ENCODE results near the gene HOXA11.
A peak's percentile ranks its signal among the peaks of the same experiment; 100 is the strongest.

The HOXA11 gene

GRCh38 chr7:27151341-27151930 lies 33.6 kb downstream of the HOXA11 start:
- Histone ChIP-seq H3K27me3 (ENCODE audit: control insufficient read depth in 2 of 2, insufficient read depth in 2 of 2, low read length in 2 of 2) (peaks cover 7 to 14% of the 10 kb centered on the region in 2 donors), H3K36me3 (ENCODE audit: control insufficient read depth in 2 of 2, insufficient read depth in 2 of 2, low read length in 2 of 2) (peaks cover 0 to 2% of the 10 kb centered on the region in 2 donors), H3K9me3 (ENCODE audit: control insufficient read depth in 2 of 2, low read length in 2 of 2) (no peaks in the 10 kb centered on the region), H3K9ac (ENCODE audit: low read depth in 1 of 2, low read length in 2 of 2) (peak overlapping the region; percentile 86 to 96), H3K4me1 (ENCODE audit: control insufficient read depth in 2 of 2, insufficient read depth in 2 of 2, low read length in 2 of 2) (peaks cover 50 to 56% of the 10 kb centered on the region in 2 donors), H3K4me3 (ENCODE audit: low read length in 2 of 2) (peak overlapping the region; percentile 82 to 97), H3K27ac (ENCODE audit: low read depth in 2 of 2, low read length in 2 of 2) (peak overlapping the region; percentile 93 to 99)

GRCh38 chr7:27150568-27151340 lies 34.3 kb downstream of the HOXA11 start:
- no peaks in the 10 kb centered on the region for H3K9me3 ChIP-seq (ENCODE audit: control insufficient read depth in 2 of 2, low read length in 2 of 2)
- H3K27me3 ChIP-seq (ENCODE audit: control insufficient read depth in 2 of 2, insufficient read depth in 2 of 2, low read length in 2 of 2): peaks cover 7 to 14% of the 10 kb centered on the region in 2 donors
- peak overlapping the region; percentile 82 to 97 for H3K4me3 ChIP-seq (ENCODE audit: low read length in 2 of 2)
- H3K4me1 ChIP-seq (ENCODE audit: control insufficient read depth in 2 of 2, insufficient read depth in 2 of 2, low read length in 2 of 2): peaks cover 54 to 63% of the 10 kb centered on the region in 2 donors
- H3K27ac ChIP-seq (ENCODE audit: low read depth in 2 of 2, low read length in 2 of 2): peak overlapping the region; percentile 93 to 99
- peak overlapping the region; percentile 86 to 96 for H3K9ac ChIP-seq (ENCODE audit: low read depth in 1 of 2, low read length in 2 of 2)
- H3K36me3 ChIP-seq (ENCODE audit: control insufficient read depth in 2 of 2, insufficient read depth in 2 of 2, low read length in 2 of 2): peaks cover 0 to 5% of the 10 kb centered on the region in 2 donors

DNA sequence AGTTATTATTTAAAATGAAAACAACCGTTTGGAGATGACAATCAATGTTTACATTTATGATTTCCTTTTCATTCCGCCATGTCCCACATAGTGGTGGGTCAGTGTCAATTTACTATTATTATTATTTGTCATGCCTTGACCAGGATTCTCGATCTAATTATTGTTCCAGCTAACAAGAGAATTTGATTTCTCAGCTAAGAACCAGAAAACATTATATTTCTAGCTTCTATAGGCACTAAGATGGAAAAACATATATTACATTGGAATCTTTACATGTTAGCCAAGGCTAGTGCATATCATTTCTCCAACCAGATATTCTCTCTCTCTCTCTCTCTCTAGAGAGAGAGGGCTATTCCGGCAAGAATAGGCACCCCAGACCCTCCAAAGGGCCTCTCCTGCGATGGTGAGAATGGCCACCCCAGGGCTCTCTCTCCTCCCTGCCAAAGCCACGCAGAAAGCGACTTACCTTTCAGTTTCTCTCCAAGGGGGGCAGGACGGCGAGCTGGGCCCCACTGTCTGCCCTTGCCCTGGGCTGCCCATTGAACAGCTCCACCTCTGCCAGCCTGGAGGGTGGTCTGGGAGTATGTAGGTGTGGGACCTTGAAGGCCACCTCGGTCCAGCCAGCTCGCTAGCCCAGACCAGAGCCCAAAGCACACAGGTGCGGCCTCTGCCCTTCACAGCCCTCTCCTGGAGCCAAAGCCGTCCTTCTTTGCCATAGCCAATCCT lies 35.0 kb downstream of the HOXA11 start:
- Histone ChIP-seq H3K9ac (ENCODE audit: low read depth in 1 of 2, low read length in 2 of 2) (peak overlapping the region; percentile 65 to 86), H3K4me3 (ENCODE audit: low read length in 2 of 2) (peak overlapping the region; percentile 82 to 97), H3K9me3 (ENCODE audit: control insufficient read depth in 2 of 2, low read length in 2 of 2) (no peaks in the 10 kb centered on the region), H3K27ac (ENCODE audit: low read depth in 2 of 2, low read length in 2 of 2) (peak overlapping the region; percentile 93 to 99), H3K36me3 (ENCODE audit: control insufficient read depth in 2 of 2, insufficient read depth in 2 of 2, low read length in 2 of 2) (peaks cover 2 to 6% of the 10 kb centered on the region in 2 donors), H3K27me3 (ENCODE audit: control insufficient read depth in 2 of 2, insufficient read depth in 2 of 2, low read length in 2 of 2) (peaks cover 7 to 14% of the 10 kb centered on the region in 2 donors), H3K4me1 (ENCODE audit: control insufficient read depth in 2 of 2, insufficient read depth in 2 of 2, low read length in 2 of 2) (peaks cover 51 to 64% of the 10 kb centered on the region in 2 donors)

DNA sequence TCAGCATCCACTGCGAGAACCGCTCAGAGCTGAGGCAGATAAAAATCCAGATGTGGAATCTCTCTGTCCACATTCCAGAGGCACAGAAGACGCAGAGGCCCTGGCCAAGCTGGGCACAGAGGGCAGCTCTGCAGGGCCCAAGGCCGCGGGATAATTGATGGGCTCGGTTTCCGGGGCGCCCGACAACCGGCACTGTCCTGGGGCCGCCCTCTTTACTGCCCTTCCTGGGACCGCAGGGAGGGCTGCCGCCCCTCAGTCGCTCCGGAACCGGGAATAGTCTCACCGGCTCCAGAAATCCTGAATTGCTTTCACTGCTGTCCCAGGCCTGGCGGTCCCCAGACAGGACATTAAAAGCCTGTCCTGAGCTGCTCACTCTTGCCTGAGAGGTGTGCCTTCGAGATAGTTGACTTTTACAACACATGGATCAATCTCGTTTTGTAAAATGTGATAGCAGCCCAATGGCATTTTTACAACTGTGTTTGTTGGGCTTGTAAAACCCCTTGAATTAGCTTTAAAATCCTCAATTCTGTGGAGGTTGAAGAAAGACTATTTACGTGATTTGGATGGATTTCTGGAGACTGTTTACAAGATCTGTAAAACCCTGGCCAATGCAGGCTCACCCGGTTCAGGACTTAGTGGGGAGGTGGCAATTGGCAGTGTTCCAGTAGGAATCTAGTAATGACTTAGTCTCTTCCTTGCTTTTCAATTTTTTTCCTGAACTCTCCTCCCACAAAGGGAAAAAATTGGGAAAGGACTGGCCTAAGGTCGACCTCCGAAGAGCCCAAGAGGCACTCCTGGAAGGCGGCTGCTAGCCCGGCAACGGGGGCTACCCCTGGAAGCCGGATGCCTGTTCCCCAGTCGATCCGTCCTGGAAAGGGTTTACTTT lies 36.0 kb downstream of the HOXA11 start:
- Histone ChIP-seq H3K36me3 (ENCODE audit: control insufficient read depth in 2 of 2, insufficient read depth in 2 of 2, low read length in 2 of 2) (peaks cover 5 to 9% of the 10 kb centered on the region in 2 donors), H3K4me3 (ENCODE audit: low read length in 2 of 2) (peak overlapping the region; percentile 61 to 82), H3K9ac (ENCODE audit: low read depth in 1 of 2, low read length in 2 of 2) (peak overlapping the region; percentile 75 to 86), H3K9me3 (ENCODE audit: control insufficient read depth in 2 of 2, low read length in 2 of 2) (no peaks in the 10 kb centered on the region), H3K27ac (ENCODE audit: low read depth in 2 of 2, low read length in 2 of 2) (peak overlapping the region; percentile 93 to 99), H3K27me3 (ENCODE audit: control insufficient read depth in 2 of 2, insufficient read depth in 2 of 2, low read length in 2 of 2) (peaks cover 7% of the 10 kb centered on the region in 2 donors), H3K4me1 (ENCODE audit: control insufficient read depth in 2 of 2, insufficient read depth in 2 of 2, low read length in 2 of 2) (peaks cover 51 to 66% of the 10 kb centered on the region in 2 donors)

DNA sequence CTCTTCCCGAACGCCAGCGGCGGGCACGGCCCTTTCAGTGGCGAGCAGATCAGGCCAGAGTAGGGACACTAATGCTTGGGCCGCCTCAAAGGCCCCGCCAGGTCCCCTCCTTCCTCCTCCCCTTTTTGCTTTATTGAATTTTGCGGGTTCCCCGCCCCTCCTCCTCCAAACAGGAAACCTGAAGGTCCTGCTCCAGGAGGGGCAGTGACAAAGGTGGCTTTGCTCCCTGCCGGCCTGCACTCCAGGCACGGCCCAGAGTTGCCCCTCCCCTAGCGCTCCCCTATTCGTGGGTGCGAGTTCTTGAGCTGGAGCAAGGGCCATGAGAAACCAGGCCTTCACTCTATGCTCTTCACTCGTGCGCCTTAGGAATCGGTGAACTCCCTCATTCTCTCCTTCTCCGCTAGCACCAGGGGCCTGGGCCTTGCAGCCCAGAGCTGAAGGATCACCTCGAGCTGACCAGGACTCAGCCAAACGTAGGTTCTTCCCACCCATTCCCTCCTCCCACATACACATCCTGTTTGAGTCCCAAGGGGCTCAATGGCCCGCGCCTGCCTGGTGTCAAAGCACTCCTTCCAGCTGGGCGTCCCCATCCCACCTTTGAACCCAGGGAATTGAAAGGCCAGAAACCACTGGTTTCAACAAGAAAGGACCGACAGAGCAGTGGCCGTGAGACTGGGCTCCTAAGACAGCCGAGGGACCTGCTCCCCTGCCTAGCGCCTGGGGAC lies 36.8 kb downstream of the HOXA11 start:
- H3K36me3 ChIP-seq (ENCODE audit: control insufficient read depth in 2 of 2, insufficient read depth in 2 of 2, low read length in 2 of 2): peaks cover 5 to 9% of the 10 kb centered on the region in 2 donors
- peak overlapping the region; percentile 75 to 86 for H3K9ac ChIP-seq (ENCODE audit: low read depth in 1 of 2, low read length in 2 of 2)
- H3K27me3 ChIP-seq (ENCODE audit: control insufficient read depth in 2 of 2, insufficient read depth in 2 of 2, low read length in 2 of 2): peaks cover 7% of the 10 kb centered on the region in 2 donors
- H3K4me3 ChIP-seq (ENCODE audit: low read length in 2 of 2): peak overlapping the region; percentile 61 to 82
- H3K9me3 ChIP-seq (ENCODE audit: control insufficient read depth in 2 of 2, low read length in 2 of 2): no peaks in the 10 kb centered on the region
- H3K4me1 ChIP-seq (ENCODE audit: control insufficient read depth in 2 of 2, insufficient read depth in 2 of 2, low read length in 2 of 2): peaks cover 48 to 65% of the 10 kb centered on the region in 2 donors
- peak overlapping the region; percentile 93 to 99 for H3K27ac ChIP-seq (ENCODE audit: low read depth in 2 of 2, low read length in 2 of 2)

- no peaks in the 10 kb centered on the region for H3K9me3 ChIP-seq (ENCODE audit: control insufficient read depth in 2 of 2, low read length in 2 of 2)
- peak within 1 kb of the TSS; percentile 93 to 99 for H3K27ac ChIP-seq (ENCODE audit: low read depth in 2 of 2, low read length in 2 of 2)
- H3K36me3 ChIP-seq (ENCODE audit: control insufficient read depth in 2 of 2, insufficient read depth in 2 of 2, low read length in 2 of 2): peaks cover 5 to 9% of the 10 kb centered on the region in 2 donors
- H3K4me1 ChIP-seq (ENCODE audit: control insufficient read depth in 2 of 2, insufficient read depth in 2 of 2, low read length in 2 of 2): peaks cover 46 to 63% of the 10 kb centered on the region in 2 donors
- H3K9ac ChIP-seq (ENCODE audit: low read depth in 1 of 2, low read length in 2 of 2): peak within 1 kb of the TSS; percentile 75 to 86
- peaks cover 4 to 7% of the 10 kb centered on the region in 2 donors for H3K27me3 ChIP-seq (ENCODE audit: control insufficient read depth in 2 of 2, insufficient read depth in 2 of 2, low read length in 2 of 2)
- H3K4me3 ChIP-seq (ENCODE audit: low read length in 2 of 2): peak within 1 kb of the TSS; percentile 63 to 82
Observed at GRCh38 chr7:27147199-27148030, 37.6 kb downstream of the HOXA11 start, which contains the start of gene HOXA6. Gene HOXA6 (minus strand): TSS chr7:27147774. CDS start chr7:27147749, 25 bp downstream.

- H3K4me3 ChIP-seq (ENCODE audit: low read length in 2 of 2): peak overlapping the region; percentile 63 to 69
- H3K9ac ChIP-seq (ENCODE audit: low read depth in 1 of 2, low read length in 2 of 2): peak overlapping the region; percentile 75 to 86
Observed at GRCh38 chr7:27146491-27147198, 38.4 kb downstream of the HOXA11 start.

GRCh38 chr7:27145914-27146412 lies 39.1 kb downstream of the HOXA11 start:
- Histone ChIP-seq H3K9ac (ENCODE audit: low read depth in 1 of 2, low read length in 2 of 2) (peak overlapping the region; percentile 47 to 86), H3K36me3 (ENCODE audit: control insufficient read depth in 2 of 2, insufficient read depth in 2 of 2, low read length in 2 of 2) (peaks cover 5 to 9% of the 10 kb centered on the region in 2 donors), H3K4me3 (ENCODE audit: low read length in 2 of 2) (peak overlapping the region; percentile 56 to 63), H3K9me3 (ENCODE audit: control insufficient read depth in 2 of 2, low read length in 2 of 2) (no peaks in the 10 kb centered on the region), H3K27me3 (ENCODE audit: control insufficient read depth in 2 of 2, insufficient read depth in 2 of 2, low read length in 2 of 2) (no peaks in the 10 kb centered on the region), H3K4me1 (ENCODE audit: control insufficient read depth in 2 of 2, insufficient read depth in 2 of 2, low read length in 2 of 2) (peaks cover 42 to 66% of the 10 kb centered on the region in 2 donors), H3K27ac (ENCODE audit: low read depth in 2 of 2, low read length in 2 of 2) (peak overlapping the region; percentile 93 to 99)

More at GRCh38 chr7:27146491-27147198, 38.4 kb downstream of the HOXA11 start:
- peaks cover 5 to 9% of the 10 kb centered on the region in 2 donors for H3K36me3 ChIP-seq (ENCODE audit: control insufficient read depth in 2 of 2, insufficient read depth in 2 of 2, low read length in 2 of 2)
- H3K9me3 ChIP-seq (ENCODE audit: control insufficient read depth in 2 of 2, low read length in 2 of 2): no peaks in the 10 kb centered on the region
- peaks cover 42 to 64% of the 10 kb centered on the region in 2 donors for H3K4me1 ChIP-seq (ENCODE audit: control insufficient read depth in 2 of 2, insufficient read depth in 2 of 2, low read length in 2 of 2)
- H3K27ac ChIP-seq (ENCODE audit: low read depth in 2 of 2, low read length in 2 of 2): peak overlapping the region; percentile 93 to 99
- peaks cover 0 to 6% of the 10 kb centered on the region in 2 donors for H3K27me3 ChIP-seq (ENCODE audit: control insufficient read depth in 2 of 2, insufficient read depth in 2 of 2, low read length in 2 of 2)
